Ishikawa (cell line): ENCODE data around the gene PER2.

Source experiments
- CEBPB ChIP-seq: IDR thresholded peaks from 2 replicates; pipeline ENCODE4 v1.6.1; 2012
- CREB1 ChIP-seq: IDR thresholded peaks from 2 replicates; pipeline ENCODE4 v1.6.1; 2012; ENCODE audit warnings: low read depth
- EGR1 ChIP-seq: IDR thresholded peaks from 2 replicates; pipeline ENCODE4 v1.6.1; 2012
- EP300 ChIP-seq: IDR thresholded peaks from 2 replicates; pipeline ENCODE4 v1.6.1; 2012; ENCODE audit warnings: borderline replicate concordance
- NFIC ChIP-seq: IDR thresholded peaks from 2 replicates; pipeline ENCODE4 v1.6.1; 2012
- RAD21 ChIP-seq: IDR thresholded peaks from 2 replicates; pipeline ENCODE4 v1.6.1; 2012; ENCODE audit warnings: low read depth
- TAF1 ChIP-seq: IDR thresholded peaks from 2 replicates; pipeline ENCODE4 v1.6.1; 2012; ENCODE audit warnings: low read depth, mild to moderate bottlenecking
- TCF12 ChIP-seq: IDR thresholded peaks from 2 replicates; pipeline ENCODE4 v1.6.1; 2012; ENCODE audit warnings: low read depth
- YY1 ChIP-seq: IDR thresholded peaks from 2 replicates; pipeline ENCODE4 v1.6.1; 2012; ENCODE audit warnings: low read depth
- ZBTB7A ChIP-seq: IDR thresholded peaks from 2 replicates; pipeline ENCODE4 v1.6.1; 2012; ENCODE audit warnings: low read depth
- TF ChIP-seq, protein P1 (sequence below): IDR thresholded peaks from 2 replicates; pipeline ENCODE4 v1.6.1; 2012; ENCODE audit warnings: low read depth, mild to moderate bottlenecking
- TF ChIP-seq, protein P2 (sequence below): IDR thresholded peaks from 2 replicates; pipeline ENCODE4 v1.6.1; 2012
- TF ChIP-seq, protein P3 (sequence below): IDR thresholded peaks from 2 replicates; pipeline ENCODE4 v1.6.1; 2012

DNA sequence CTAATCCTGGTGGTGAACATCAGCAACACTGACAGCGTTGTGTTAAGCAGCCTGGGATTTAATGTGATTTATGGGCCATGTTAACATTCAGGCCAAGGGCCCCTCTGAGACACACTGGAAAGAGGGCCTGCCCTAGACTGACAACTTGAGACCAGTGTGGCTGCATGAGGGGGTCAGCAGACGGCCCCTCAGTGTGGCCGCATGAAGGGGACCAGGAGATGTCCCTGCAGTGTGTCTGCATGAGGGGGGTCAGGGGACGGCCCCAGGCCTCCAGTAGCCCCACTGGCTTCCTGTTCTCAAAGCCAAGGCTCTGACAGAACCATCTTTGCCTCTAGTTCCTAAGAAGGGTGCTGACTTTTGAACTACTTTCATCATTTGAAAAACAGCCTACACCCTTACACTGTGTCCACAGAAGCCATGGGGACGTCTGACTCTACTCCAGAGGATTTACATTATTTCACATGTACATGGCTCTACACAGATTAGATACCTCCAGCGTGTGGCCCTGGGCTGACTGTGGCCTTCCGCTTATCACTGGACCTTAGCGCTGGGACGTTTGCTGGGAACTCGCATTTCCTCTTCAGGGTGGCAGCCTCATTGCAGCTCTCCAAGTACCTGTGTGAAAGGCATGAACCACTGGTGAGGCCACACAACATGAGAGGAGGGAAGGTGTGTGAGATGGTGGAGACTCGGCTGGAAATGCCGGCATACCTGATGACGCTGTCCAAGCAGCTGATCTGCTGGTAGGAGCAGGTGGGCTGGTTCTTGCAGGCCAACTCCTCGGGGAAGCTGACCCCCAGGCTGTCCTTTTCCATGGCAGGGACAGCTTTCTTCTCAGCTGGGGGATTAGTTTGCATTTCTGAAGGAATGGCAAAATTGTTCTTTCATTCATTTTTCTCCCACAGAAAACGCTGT, 30.4 kb downstream of the PER2 start:
- TF ChIP-seq, protein P1, sequence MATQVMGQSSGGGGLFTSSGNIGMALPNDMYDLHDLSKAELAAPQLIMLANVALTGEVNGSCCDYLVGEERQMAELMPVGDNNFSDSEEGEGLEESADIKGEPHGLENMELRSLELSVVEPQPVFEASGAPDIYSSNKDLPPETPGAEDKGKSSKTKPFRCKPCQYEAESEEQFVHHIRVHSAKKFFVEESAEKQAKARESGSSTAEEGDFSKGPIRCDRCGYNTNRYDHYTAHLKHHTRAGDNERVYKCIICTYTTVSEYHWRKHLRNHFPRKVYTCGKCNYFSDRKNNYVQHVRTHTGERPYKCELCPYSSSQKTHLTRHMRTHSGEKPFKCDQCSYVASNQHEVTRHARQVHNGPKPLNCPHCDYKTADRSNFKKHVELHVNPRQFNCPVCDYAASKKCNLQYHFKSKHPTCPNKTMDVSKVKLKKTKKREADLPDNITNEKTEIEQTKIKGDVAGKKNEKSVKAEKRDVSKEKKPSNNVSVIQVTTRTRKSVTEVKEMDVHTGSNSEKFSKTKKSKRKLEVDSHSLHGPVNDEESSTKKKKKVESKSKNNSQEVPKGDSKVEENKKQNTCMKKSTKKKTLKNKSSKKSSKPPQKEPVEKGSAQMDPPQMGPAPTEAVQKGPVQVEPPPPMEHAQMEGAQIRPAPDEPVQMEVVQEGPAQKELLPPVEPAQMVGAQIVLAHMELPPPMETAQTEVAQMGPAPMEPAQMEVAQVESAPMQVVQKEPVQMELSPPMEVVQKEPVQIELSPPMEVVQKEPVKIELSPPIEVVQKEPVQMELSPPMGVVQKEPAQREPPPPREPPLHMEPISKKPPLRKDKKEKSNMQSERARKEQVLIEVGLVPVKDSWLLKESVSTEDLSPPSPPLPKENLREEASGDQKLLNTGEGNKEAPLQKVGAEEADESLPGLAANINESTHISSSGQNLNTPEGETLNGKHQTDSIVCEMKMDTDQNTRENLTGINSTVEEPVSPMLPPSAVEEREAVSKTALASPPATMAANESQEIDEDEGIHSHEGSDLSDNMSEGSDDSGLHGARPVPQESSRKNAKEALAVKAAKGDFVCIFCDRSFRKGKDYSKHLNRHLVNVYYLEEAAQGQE = no peak
- TF ChIP-seq, protein P2, sequence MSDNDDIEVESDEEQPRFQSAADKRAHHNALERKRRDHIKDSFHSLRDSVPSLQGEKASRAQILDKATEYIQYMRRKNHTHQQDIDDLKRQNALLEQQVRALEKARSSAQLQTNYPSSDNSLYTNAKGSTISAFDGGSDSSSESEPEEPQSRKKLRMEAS = no peak
- TF ChIP-seq CEBPB (no peak), CREB1 (no peak), EP300 (no peak), RAD21 (no peak), ZBTB7A (no peak), YY1 (no peak), TAF1 (no peak), EGR1 (no peak), TCF12 (no peak), NFIC (no peak)
- TF ChIP-seq, protein P3, sequence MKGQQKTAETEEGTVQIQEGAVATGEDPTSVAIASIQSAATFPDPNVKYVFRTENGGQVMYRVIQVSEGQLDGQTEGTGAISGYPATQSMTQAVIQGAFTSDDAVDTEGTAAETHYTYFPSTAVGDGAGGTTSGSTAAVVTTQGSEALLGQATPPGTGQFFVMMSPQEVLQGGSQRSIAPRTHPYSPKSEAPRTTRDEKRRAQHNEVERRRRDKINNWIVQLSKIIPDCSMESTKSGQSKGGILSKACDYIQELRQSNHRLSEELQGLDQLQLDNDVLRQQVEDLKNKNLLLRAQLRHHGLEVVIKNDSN = no peak
